ENCODE results near the gene GLCCI1. TPM values are rescaled to one million over a fixed set of nuclear protein-coding genes. Genes with fewer than 3 reads are reported as not detected.

The GLCCI1 gene
- total and polyA plus RNA-seq, 4 donors, result 1.4 to 5.9 (median 4.3) TPM

DNA sequence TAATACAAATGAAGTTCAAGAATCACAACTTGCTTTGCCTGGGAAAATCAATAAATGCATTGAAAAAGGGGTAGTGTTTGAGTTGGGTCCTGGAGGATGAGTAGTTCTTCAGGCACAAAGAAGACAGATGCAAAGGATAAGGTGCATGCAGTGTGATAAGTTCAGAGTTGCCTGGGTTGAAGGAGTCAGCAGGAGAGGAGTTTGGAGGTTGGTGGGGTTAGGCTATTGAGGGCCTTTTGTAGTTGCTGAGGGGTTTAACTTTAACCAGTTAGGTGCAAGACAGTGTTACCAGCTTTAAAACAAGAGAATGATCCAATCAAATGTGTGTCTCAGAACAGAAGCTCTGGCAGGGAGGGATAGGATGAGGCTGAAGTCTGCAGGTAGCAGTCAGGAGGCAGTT, 44.3 kb upstream of the GLCCI1 start:
- Histone ChIP-seq H3K4me3 (ENCODE audit: low read depth in 1 of 3, low read length in 3 of 3) (no peak overlapping the region), H3K9me3 (ENCODE audit: control insufficient read depth in 4 of 4, low read length in 3 of 4) (no peaks in the 10 kb centered on the region), H3K9ac (ENCODE audit: low read depth in 1 of 2, low read length in 2 of 2) (no peak overlapping the region), H3K4me1 (ENCODE audit: control insufficient read depth in 4 of 4, insufficient read depth in 4 of 4, low read length in 3 of 4) (peaks cover 0 to 26% (median 23%) of the 10 kb centered on the region in 4 donors), H3K36me3 (ENCODE audit: control insufficient read depth in 4 of 4, insufficient read depth in 3 of 4, low read depth in 1 of 4, low read length in 3 of 4) (no peaks in the 10 kb centered on the region), H3K27ac (ENCODE audit: low read depth in 1 of 2, low read length in 2 of 2) (no peak overlapping the region), H3K27me3 (ENCODE audit: control insufficient read depth in 4 of 4, insufficient read depth in 4 of 4, low read length in 3 of 4) (no peaks in the 10 kb centered on the region)
- no peak for DNase-seq (ENCODE audit: low spot score)
- TF ChIP-seq FOXA2 (IDR thresholded peaks at IDR 0.05) (no peak), TAF1 (conservative IDR thresholded peaks at IDR 0.05) (no peak), HNF4G (IDR thresholded peaks at IDR 0.05) (no peak), RAD21 (IDR thresholded peaks at IDR 0.05) (no peak), FOXA1 (IDR thresholded peaks at IDR 0.05) (no peak), EGR1 (IDR thresholded peaks at IDR 0.05; ENCODE audit: low read depth in 2 of 2) (no peak)
- TF ChIP-seq, protein P1, sequence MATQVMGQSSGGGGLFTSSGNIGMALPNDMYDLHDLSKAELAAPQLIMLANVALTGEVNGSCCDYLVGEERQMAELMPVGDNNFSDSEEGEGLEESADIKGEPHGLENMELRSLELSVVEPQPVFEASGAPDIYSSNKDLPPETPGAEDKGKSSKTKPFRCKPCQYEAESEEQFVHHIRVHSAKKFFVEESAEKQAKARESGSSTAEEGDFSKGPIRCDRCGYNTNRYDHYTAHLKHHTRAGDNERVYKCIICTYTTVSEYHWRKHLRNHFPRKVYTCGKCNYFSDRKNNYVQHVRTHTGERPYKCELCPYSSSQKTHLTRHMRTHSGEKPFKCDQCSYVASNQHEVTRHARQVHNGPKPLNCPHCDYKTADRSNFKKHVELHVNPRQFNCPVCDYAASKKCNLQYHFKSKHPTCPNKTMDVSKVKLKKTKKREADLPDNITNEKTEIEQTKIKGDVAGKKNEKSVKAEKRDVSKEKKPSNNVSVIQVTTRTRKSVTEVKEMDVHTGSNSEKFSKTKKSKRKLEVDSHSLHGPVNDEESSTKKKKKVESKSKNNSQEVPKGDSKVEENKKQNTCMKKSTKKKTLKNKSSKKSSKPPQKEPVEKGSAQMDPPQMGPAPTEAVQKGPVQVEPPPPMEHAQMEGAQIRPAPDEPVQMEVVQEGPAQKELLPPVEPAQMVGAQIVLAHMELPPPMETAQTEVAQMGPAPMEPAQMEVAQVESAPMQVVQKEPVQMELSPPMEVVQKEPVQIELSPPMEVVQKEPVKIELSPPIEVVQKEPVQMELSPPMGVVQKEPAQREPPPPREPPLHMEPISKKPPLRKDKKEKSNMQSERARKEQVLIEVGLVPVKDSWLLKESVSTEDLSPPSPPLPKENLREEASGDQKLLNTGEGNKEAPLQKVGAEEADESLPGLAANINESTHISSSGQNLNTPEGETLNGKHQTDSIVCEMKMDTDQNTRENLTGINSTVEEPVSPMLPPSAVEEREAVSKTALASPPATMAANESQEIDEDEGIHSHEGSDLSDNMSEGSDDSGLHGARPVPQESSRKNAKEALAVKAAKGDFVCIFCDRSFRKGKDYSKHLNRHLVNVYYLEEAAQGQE (IDR thresholded peaks at IDR 0.05), result no peak
- TF ChIP-seq, protein P2, sequence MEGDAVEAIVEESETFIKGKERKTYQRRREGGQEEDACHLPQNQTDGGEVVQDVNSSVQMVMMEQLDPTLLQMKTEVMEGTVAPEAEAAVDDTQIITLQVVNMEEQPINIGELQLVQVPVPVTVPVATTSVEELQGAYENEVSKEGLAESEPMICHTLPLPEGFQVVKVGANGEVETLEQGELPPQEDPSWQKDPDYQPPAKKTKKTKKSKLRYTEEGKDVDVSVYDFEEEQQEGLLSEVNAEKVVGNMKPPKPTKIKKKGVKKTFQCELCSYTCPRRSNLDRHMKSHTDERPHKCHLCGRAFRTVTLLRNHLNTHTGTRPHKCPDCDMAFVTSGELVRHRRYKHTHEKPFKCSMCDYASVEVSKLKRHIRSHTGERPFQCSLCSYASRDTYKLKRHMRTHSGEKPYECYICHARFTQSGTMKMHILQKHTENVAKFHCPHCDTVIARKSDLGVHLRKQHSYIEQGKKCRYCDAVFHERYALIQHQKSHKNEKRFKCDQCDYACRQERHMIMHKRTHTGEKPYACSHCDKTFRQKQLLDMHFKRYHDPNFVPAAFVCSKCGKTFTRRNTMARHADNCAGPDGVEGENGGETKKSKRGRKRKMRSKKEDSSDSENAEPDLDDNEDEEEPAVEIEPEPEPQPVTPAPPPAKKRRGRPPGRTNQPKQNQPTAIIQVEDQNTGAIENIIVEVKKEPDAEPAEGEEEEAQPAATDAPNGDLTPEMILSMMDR (IDR thresholded peaks at IDR 0.05; ENCODE audit: low read depth, low read length, missing input control), result no peak
- TF ChIP-seq, protein P3, sequence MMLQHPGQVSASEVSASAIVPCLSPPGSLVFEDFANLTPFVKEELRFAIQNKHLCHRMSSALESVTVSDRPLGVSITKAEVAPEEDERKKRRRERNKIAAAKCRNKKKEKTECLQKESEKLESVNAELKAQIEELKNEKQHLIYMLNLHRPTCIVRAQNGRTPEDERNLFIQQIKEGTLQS (IDR thresholded peaks at IDR 0.05), result no peak
- TF ChIP-seq, protein P4, sequence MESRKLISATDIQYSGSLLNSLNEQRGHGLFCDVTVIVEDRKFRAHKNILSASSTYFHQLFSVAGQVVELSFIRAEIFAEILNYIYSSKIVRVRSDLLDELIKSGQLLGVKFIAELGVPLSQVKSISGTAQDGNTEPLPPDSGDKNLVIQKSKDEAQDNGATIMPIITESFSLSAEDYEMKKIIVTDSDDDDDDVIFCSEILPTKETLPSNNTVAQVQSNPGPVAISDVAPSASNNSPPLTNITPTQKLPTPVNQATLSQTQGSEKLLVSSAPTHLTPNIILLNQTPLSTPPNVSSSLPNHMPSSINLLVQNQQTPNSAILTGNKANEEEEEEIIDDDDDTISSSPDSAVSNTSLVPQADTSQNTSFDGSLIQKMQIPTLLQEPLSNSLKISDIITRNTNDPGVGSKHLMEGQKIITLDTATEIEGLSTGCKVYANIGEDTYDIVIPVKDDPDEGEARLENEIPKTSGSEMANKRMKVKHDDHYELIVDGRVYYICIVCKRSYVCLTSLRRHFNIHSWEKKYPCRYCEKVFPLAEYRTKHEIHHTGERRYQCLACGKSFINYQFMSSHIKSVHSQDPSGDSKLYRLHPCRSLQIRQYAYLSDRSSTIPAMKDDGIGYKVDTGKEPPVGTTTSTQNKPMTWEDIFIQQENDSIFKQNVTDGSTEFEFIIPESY (IDR thresholded peaks at IDR 0.05), result no peak
- TF ChIP-seq, protein P5, sequence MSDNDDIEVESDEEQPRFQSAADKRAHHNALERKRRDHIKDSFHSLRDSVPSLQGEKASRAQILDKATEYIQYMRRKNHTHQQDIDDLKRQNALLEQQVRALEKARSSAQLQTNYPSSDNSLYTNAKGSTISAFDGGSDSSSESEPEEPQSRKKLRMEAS (IDR thresholded peaks at IDR 0.05), result no peak

DNA sequence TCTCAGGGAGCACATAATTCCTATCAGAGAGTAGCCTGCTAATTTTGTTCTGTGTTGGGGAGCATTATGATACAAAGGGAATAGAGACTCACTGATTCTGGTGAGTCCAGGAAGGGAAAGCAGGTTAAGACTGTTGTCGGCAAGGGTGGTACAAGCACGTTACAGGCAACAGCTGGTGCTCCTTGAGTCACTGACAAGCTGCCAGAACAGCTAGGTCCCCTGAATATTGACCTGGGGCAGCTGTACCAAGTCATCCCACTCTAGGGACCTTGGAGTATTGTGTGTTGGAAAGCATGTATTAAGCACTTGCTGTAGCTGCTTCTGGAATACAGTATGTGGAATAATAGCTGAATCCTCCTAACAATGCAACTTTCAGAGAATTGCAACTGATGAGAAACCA, 37.0 kb upstream of the GLCCI1 start:
- Histone ChIP-seq H3K4me3 (ENCODE audit: low read depth in 1 of 3, low read length in 3 of 3) (no peak overlapping the region), H3K9ac (ENCODE audit: low read depth in 1 of 2, low read length in 2 of 2) (no peak overlapping the region), H3K4me1 (ENCODE audit: control insufficient read depth in 4 of 4, insufficient read depth in 4 of 4, low read length in 3 of 4) (no peaks in the 10 kb centered on the region), H3K9me3 (ENCODE audit: control insufficient read depth in 4 of 4, low read length in 3 of 4) (no peaks in the 10 kb centered on the region), H3K27ac (ENCODE audit: low read depth in 1 of 2, low read length in 2 of 2) (no peak overlapping the region), H3K36me3 (ENCODE audit: control insufficient read depth in 4 of 4, insufficient read depth in 3 of 4, low read depth in 1 of 4, low read length in 3 of 4) (no peaks in the 10 kb centered on the region), H3K27me3 (ENCODE audit: control insufficient read depth in 4 of 4, insufficient read depth in 4 of 4, low read length in 3 of 4) (no peaks in the 10 kb centered on the region)
- DNase-seq (ENCODE audit: low spot score), result no peak
- WGBS, result 96% methylated on average over 2 of the region's 2 CpGs
- TF ChIP-seq NR2F2 (IDR thresholded peaks at IDR 0.05) (no peak), RXRA (IDR thresholded peaks at IDR 0.05) (no peak), SP1 (IDR thresholded peaks at IDR 0.05) (no peak), FOXA1 (IDR thresholded peaks at IDR 0.05) (no peak), HNF4A (conservative IDR thresholded peaks at IDR 0.05) (no peak), TAF1 (conservative IDR thresholded peaks at IDR 0.05) (no peak), HNF4G (IDR thresholded peaks at IDR 0.05) (no peak), JUND (IDR thresholded peaks at IDR 0.05) (no peak)
- TF ChIP-seq, protein P1 (IDR thresholded peaks at IDR 0.05), result no peak
- TF ChIP-seq, protein P2 (IDR thresholded peaks at IDR 0.05; ENCODE audit: low read depth, low read length, missing input control), result no peak
- TF ChIP-seq, protein P4 (IDR thresholded peaks at IDR 0.05), result no peak

Data from liver (tissue), 9 donors.